ENCODE data around the gene SEL1L3. TPM values are rescaled to one million over a fixed set of nuclear protein-coding genes. Genes with fewer than 3 reads are reported as not detected.

SEL1L3 gene
- total RNA-seq, 3 donors from 2014 or later (not counting 1 experiment from before 2014, with no cell fraction given): 45.4 to 61.0 (median 45.7) TPM

DNA sequence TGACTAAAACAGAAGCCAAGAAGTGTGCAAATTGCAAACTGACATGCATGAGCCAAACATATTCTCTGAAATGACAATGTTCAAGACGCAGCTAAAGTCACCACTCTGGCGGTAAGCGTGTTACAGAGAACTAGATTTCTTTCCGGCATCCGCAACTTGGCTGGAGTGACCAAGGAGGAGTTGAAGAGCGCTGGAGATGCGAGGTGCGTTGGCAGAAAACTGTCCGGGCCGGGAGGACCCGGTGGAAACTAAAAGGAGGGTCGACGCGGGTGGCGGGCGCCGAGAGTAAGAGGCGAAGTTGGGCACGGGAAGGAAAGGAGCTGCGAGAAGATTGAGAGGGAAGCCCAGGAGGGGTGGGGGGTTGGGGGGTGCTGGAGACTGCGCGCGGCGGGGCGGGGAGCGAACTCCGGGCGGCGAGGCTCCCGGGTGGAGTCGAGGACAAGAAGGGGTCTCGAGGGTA, 807 bp downstream of the SEL1L3 start:
- peak overlapping the region; percentile 74 for H3K4me3 ChIP-seq (ENCODE audit: low read length)
- intact Hi-C loops (cut with micrococcal nuclease): loop anchor here (2.0 kb wide), 1 partner anchor 51 kb away; no protein-coding TSS in a partner anchor
- Mint-ChIP-seq H3K9me3 (no peaks in the 10 kb centered on the region), H3K4me1 (peaks cover 45 to 57% of the 10 kb centered on the region in 2 donors), H3K4me3 (peak overlapping the region; percentile 97), H3K27me3 (ENCODE audit: low read depth in 2 of 2) (no peaks in the 10 kb centered on the region), H3K27ac (peak overlapping the region; percentile 77 to 94), H3K36me3 (no peaks in the 10 kb centered on the region)
- ATAC-seq: peak; percentile 27 to 36 (median 30)
- H3K4me1 ChIP-seq (ENCODE audit: control insufficient read depth, insufficient read depth, low read length): peaks cover 37% of the 10 kb centered on the region
- no peaks in the 10 kb centered on the region for H3K36me3 ChIP-seq (ENCODE audit: control insufficient read depth, insufficient read depth, low read length)
- no peak for TF ChIP-seq CTCF (IDR thresholded peaks at IDR 0.05)
- under 1% methylated on average over 32 of the region's 32 CpGs for WGBS (ENCODE audit: insufficient coverage)
- no peaks in the 10 kb centered on the region for H3K27me3 ChIP-seq (ENCODE audit: control insufficient read depth, insufficient read depth, low read length)
- no peaks in the 10 kb centered on the region for H3K9me3 ChIP-seq (ENCODE audit: control insufficient read depth, insufficient read depth, low read length)
- H3K27ac ChIP-seq (ENCODE audit: low read length): peak overlapping the region; percentile 85
- DNase-seq: peak; percentile 26 to 58

- no peaks in the 10 kb centered on the region for H3K27me3 Mint-ChIP-seq (ENCODE audit: low read depth in 2 of 2)
- H3K27ac Mint-ChIP-seq: peak overlapping the region; percentile 77 to 94
- peak overlapping the region; percentile 85 for H3K27ac ChIP-seq (ENCODE audit: low read length)
- 25% methylated on average over 4 of the region's 5 CpGs for WGBS (ENCODE audit: insufficient coverage)
- H3K9me3 ChIP-seq (ENCODE audit: control insufficient read depth, insufficient read depth, low read length): no peaks in the 10 kb centered on the region
- H3K4me3 Mint-ChIP-seq: peak overlapping the region; percentile 97
- peaks cover 37% of the 10 kb centered on the region for H3K4me1 ChIP-seq (ENCODE audit: control insufficient read depth, insufficient read depth, low read length)
- no peaks in the 10 kb centered on the region for H3K9me3 Mint-ChIP-seq
- no peak for TF ChIP-seq CTCF (IDR thresholded peaks at IDR 0.05)
- H3K36me3 Mint-ChIP-seq: no peaks in the 10 kb centered on the region
- DNase-seq (peak in 1 of 2 donors; percentile 33), ATAC-seq (no peak)
- no peaks in the 10 kb centered on the region for H3K27me3 ChIP-seq (ENCODE audit: control insufficient read depth, insufficient read depth, low read length)
- peaks cover 45 to 57% of the 10 kb centered on the region in 2 donors for H3K4me1 Mint-ChIP-seq
- H3K4me3 ChIP-seq (ENCODE audit: low read length): peak overlapping the region; percentile 74
- intact Hi-C loops (cut with micrococcal nuclease): no loop called here
- H3K36me3 ChIP-seq (ENCODE audit: control insufficient read depth, insufficient read depth, low read length): no peaks in the 10 kb centered on the region
These were observed 1.4 kb downstream of the SEL1L3 start for GRCh38 chr4:25861280-25861950.

DNA sequence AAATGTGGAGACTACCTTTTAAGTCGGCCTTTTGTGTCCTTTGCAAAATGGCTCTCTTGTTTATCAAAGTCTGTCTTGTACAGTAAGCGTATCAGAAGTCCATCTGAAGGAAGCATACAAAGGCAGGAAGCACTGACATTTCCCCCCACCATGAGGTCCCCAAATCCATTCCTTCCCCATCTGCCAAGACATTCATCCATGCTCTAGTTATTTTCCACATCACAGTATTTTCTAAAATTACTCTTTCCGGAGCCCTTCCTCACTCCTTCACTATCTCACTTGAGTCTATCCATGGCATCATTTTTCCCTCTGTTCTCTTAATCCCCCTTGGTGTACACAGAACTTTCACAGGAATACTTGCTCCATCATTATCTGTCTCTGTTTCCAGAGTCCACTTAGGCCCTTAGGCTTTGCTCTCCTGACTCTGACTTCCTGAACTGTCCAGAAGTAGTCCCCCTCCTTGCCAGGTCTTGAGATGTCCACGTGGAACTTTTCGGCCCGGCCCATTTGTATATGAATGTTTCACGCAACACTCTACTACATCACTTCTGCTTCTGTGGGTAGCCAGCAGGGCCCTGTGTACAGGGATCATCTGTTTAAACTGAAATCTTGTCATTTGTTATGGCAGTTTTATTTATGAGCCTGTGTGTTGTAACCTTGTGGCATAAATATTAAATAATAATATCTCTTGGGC, 2.1 kb downstream of the SEL1L3 start:
- H3K27me3 Mint-ChIP-seq (ENCODE audit: low read depth in 2 of 2): no peaks in the 10 kb centered on the region
- H3K4me3 Mint-ChIP-seq: peak overlapping the region; percentile 97
- ATAC-seq (peak in 1 of 3 donors; percentile 23), DNase-seq (no peak)
- intact Hi-C loops (cut with micrococcal nuclease): no loop called here
- H3K36me3 Mint-ChIP-seq: no peaks in the 10 kb centered on the region
- peak overlapping the region; percentile 85 for H3K27ac ChIP-seq (ENCODE audit: low read length)
- peak overlapping the region; percentile 74 for H3K4me3 ChIP-seq (ENCODE audit: low read length)
- H3K36me3 ChIP-seq (ENCODE audit: control insufficient read depth, insufficient read depth, low read length): no peaks in the 10 kb centered on the region
- H3K4me1 Mint-ChIP-seq: peaks cover 50 to 62% of the 10 kb centered on the region in 2 donors
- H3K9me3 Mint-ChIP-seq: no peaks in the 10 kb centered on the region
- peak overlapping the region; percentile 77 to 94 for H3K27ac Mint-ChIP-seq
- TF ChIP-seq CTCF (IDR thresholded peaks at IDR 0.05): no peak
- H3K4me1 ChIP-seq (ENCODE audit: control insufficient read depth, insufficient read depth, low read length): peaks cover 39% of the 10 kb centered on the region
- no peaks in the 10 kb centered on the region for H3K27me3 ChIP-seq (ENCODE audit: control insufficient read depth, insufficient read depth, low read length)
- H3K9me3 ChIP-seq (ENCODE audit: control insufficient read depth, insufficient read depth, low read length): no peaks in the 10 kb centered on the region
- 58% methylated on average over 7 of the region's 7 CpGs for WGBS (ENCODE audit: insufficient coverage)

Measured in natural killer cell (primary cell).